HG02970 (cell line): ENCODE results near the gene SNX10.

ENCODE experiments used
- ATAC-seq: cut with Tn5 transposase; IDR thresholded peaks from one replicate; pipeline ENCODE4 v1.9.1; 2021; ENCODE audit warnings: mild to moderate bottlenecking, moderate library complexity, moderate number of reproducible peaks; ENCODE audit not compliant: unreplicated experiment, low FRiP score

SNX10 gene

DNA sequence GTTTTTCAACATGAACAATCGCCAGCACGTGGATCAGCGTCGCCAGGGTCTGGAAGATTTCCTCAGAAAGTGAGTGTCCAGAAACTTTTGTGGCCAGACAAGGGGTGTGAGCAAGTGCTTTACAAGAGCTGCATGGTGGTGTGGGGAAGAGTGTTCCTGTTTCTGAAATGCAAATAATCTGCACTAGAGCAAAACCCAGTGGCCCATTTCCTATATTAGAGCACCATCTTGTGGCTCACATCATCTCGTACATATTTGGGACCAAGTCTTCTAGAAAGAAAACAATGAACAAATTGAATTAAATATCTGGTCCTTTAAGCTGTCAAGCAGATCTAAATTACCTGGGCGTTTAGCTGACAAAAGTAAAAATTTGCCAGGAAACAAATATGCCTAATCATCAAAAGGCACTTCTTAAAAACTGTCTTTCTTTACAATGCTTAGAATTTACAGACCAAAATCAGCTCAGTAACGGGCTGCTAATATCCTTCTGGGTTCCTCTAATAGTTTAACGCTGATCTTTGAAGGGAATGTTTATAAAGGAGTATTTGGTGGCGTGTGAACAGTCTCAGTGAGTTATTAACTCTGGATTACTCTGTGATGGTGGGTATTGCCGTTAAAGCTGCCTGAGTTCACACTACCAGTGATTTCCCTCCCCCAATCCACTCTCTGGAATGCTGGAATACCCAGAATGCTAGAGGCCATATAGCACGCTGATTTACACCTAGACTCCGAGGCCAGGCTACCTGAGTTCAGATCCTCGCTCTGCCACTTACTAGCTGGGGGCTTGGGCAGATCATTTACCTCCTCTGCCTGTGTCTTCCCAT, 73.6 kb downstream of the SNX10 start:
- peak; percentile 81 for ATAC-seq

DNA sequence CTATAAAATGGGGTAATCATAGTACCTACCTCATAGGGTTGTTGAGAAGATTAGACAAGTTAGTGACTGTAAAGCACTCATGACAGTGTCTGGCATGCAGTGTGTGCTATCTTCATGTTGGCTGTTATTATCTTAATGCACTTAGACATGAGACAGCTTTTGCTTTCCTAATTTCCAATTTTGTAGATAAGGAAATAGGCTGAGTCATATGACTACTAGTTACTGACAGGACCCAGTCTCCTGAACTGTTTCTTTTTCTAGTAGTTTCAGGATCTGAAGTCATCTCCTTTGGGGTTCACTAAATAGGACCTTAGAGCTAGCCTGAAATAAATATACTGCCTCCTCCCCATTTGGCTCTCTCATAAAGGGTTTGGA, 74.2 kb downstream of the SNX10 start:
- no peak for ATAC-seq

- ATAC-seq: no peak
Measured at GRCh38 chr7:26367219-26367711, 75.6 kb downstream of the SNX10 start.

- ATAC-seq: no peak
Measured at GRCh38 chr7:26368542-26368941, 76.9 kb downstream of the SNX10 start.

GRCh38 chr7:26369593-26369992, 77.9 kb downstream of the SNX10 start:
- ATAC-seq: no peak

- no peak for ATAC-seq
Measured at GRCh38 chr7:26370011-26370410, 78.3 kb downstream of the SNX10 start.

DNA sequence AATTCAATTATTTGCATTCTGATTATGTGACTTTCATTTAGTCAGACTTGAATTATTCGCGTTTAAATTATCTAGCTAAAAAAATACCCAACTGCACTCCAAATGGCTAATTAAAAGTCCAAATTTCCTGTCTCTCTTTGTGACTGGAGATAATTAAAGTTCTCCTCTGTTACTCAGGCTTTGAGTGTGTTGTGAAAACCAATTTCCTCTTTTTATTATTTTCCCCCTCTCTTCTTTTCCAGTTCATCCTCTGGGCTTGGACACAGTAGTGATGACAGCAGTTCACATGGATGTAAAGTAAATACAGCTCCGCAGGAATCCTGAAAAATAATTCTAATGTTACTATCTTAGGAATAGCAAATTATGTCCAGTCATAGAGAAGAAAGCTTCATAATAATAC, 80.6 kb downstream of the SNX10 start:
- no peak for ATAC-seq

GRCh38 chr7:26372704-26373103, 81.0 kb downstream of the SNX10 start:
- ATAC-seq: no peak

- ATAC-seq: no peak
Measured at GRCh38 chr7:26374647-26375373, 83.1 kb downstream of the SNX10 start.

DNA sequence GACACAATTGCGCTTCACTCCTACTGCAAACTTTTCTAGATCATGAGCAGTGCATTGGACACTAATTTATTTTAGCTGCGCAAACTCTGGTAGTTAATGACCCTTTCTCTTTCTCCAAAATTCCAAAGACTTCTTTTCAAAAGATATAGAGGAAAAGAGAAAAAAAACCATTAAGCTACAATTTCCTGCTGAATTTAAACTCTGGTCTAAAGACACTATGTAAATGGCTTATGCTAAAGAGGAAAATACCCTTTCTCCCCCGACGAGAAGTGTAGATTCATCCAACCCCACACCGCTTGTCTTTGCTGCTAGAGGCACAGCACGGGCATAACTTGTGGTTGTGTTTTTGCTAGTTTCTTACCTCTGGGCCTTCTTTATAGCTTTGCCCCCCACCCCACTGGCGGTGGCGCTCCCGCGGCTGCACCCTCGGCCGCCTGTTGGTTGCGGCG, 84.1 kb downstream of the SNX10 start:
- ATAC-seq: no peak

DNA sequence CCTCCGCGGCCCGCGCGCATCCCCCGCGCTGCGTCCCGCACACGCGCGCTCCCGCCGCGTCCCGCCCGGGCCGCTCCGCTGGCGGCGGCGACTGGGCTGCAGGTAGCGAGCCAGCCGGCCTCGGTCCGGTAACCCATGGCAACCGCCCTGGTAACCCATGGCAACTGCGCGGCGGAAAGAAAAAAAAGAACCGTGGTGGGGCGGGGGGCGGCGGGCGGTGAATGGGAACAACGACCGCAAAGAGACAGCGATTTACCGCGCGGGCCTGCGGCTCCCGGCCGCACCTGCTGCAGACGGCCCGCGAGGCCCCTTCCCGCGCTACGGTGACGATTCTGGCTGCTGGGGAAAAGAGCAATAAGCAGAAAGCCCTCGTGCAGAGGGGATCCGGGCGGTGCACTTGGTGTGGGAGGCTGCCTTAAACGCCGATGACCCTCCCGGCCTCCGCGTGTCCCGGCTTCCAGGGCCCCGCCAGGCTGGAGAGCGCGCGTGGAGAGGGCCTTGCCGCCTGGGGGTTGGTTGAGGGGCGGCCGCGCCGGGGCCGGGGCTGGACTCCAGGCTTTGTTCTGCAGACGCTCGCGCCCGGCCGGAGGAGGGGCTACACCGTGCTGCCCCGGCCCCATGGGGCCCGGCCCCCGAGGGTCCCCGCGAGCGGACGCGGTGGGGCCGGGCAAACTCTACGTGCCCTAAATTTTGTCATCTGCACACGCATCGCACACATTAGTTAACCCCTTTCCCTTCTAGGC, 84.7 kb downstream of the SNX10 start:
- peak; percentile 37 for ATAC-seq

GRCh38 chr7:26378016-26378415, 86.4 kb downstream of the SNX10 start:
- no peak for ATAC-seq

DNA sequence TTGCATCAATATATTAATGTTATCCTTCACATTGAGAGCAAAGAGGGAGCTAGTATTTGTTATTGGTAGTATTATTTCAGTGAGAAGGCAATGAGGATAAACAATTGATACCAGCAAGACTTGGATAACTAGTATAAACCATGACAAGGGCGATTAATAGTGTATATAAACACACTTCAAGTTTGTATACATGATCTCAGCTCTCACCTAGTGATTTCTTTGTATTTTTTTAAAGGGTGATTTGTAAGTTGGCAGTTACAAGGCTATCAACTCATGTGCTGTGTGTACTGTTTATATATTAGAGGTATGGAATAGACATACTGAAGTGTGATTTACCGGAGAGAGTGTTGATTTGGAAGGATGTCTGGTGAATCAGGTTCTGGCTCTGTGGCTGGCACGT, 88.0 kb downstream of the SNX10 start:
- ATAC-seq: no peak

GRCh38 chr7:26381476-26382353, 90.1 kb downstream of the SNX10 start:
- ATAC-seq: no peak

DNA sequence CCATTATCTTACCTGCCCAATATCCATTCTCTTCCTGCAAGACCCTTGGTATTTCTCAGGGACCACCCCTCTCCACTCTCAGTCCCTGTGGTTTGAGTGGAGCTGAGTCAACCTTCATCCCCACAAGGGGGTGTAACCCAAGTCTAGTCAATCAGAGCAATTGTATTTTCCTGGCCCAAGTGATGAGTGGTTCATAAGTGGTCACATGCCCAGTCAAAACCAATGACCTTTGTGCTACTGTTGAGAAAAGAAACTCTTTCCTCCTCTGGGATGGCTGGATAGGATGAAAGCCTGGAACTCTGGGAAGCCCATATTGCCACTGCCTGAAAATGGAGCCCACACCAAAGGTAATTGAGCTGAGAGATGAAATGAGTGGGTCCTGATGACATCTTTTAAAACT, 93.6 kb downstream of the SNX10 start:
- no peak for ATAC-seq

DNA sequence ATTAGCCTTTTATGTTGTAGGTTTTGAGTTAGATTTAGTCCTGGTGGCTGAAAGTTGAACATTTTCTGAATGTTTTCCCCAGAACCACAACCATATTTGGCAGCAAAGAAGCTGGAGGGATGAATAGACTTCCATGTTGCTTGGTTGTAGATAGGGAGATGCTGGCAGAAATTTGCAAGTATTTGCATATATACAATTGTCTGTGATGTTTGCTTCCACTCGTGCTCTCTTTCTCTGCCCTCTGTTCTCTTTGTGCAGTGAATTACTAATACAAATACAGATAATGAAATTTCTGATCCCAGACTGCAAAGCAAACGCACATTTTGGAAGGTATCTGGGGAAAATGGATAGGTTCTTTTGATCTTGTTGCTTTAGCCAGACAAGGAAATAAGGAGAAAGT, 96.1 kb downstream of the SNX10 start:
- ATAC-seq: no peak

GRCh38 chr7:26388256-26388655, 96.6 kb downstream of the SNX10 start:
- no peak for ATAC-seq

- no peak for ATAC-seq
Measured at GRCh38 chr7:26390016-26390415, 98.4 kb downstream of the SNX10 start.

DNA sequence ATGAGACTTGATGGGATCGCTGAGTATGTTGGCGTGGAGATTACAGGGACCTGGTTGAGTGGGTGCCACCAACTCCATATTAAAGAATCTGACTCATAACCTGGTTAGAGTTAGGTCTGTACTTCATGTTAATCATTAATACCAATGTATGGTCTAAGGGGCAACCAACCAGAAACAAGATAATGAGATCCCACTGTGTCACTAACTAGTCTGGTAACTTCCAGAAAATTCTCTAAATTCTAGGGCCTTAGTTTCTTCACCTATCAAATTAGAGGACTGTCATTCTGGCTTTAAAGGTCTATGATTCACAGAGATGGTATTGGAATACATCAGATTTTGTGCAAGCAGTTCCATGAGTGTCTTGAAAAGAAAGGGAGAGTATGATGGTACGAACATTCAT, 102.2 kb downstream of the SNX10 start:
- no peak for ATAC-seq

- ATAC-seq: no peak
Measured at GRCh38 chr7:26397332-26397731, 105.7 kb downstream of the SNX10 start.
